Uterus (tissue), 4 donors: ENCODE measurements around the gene ICAM3. TPM values are rescaled to one million over a fixed set of nuclear protein-coding genes. Genes with fewer than 3 reads are reported as not detected.

Experiments used
- DNase-seq, 2 donors: peaks; one replicate each; pipeline ENCODE4 v3.0.0-alpha.2; 2019 to 2020
- H3K27ac ChIP-seq, 2 donors: fragments of 200-600 bp; sonication (generic); 1 replicate in 1 of 2; 2 replicates in 1 of 2; pipeline ENCODE4 v1.5.1; 2016 to 2018
- H3K27me3 ChIP-seq, 2 donors: fragments of 200-600 bp; sonication (generic); one replicate each; pipeline ENCODE4 v1.5.1; 2018 to 2019; ENCODE audit warnings: control low read depth in 1 of 2
- H3K36me3 ChIP-seq, 2 donors: fragments of 200-600 bp; sonication (generic); one replicate each; pipeline ENCODE4 v1.5.1; 2019; ENCODE audit warnings: control low read depth in 1 of 2
- H3K4me1 ChIP-seq, 2 donors: fragments of 200-600 bp; sonication (generic); one replicate each; pipeline ENCODE4 v1.5.1; 2018 to 2019; ENCODE audit warnings: control low read depth in 1 of 2
- H3K4me3 ChIP-seq, 2 donors: fragments of 200-600 bp; sonication (generic); 1 replicate in 1 of 2; 2 replicates in 1 of 2; pipeline ENCODE4 v1.5.1; 2018 to 2019; ENCODE audit warnings: mild to moderate bottlenecking in 1 of 2
- H3K9me3 ChIP-seq, 2 donors: fragments of 200-600 bp; sonication (generic); one replicate each; pipeline ENCODE4 v1.5.1; 2019; ENCODE audit warnings: control low read depth in 1 of 2
- CTCF ChIP-seq, 4 experiments: fragments of 200-600 bp in 2 of 4; fragments of 450-650 bp in 2 of 4; sonication (generic) in 2 of 4; IDR thresholded peaks; one replicate each; pipeline ENCODE4 v1.5.1; 2016 to 2019; ENCODE audit warnings: antibody characterized with exemption in 4 of 4, mild to moderate bottlenecking in 2 of 4, moderate library complexity in 1 of 4
- POLR2A ChIP-seq, 2 donors: fragments of 450-650 bp; IDR thresholded peaks; one replicate each; pipeline ENCODE4 v1.6.1; 2016; ENCODE audit warnings: antibody characterized with exemption in 2 of 2, mild to moderate bottlenecking in 1 of 2, moderate library complexity in 1 of 2
- intact Hi-C: fragments of 100-400 bp; cut with DNase I; formaldehyde crosslinking; loops from one replicate; pipeline ENCODE4 v1.15.1; 2023; ENCODE audit warnings: low total_unique reads
- total RNA-seq, 4 donors: library from RNA; depleted of rRNA in 3 of 4; stranded (reverse); fragments of >200 nt in 3 of 4; gene quantifications; one replicate each; pipeline versions ENCODE4 v1.1.0 to v1.2.4, GENCODE V29; 2014 to 2023
- donor health status: DM: yes; HTN: yes; CAD: no.

Gene ICAM3
- total RNA-seq, 4 donors from 2014 or later: 3.0 to 65.3 (median 6.2) TPM

GRCh38 chr19:10362259-10362658 is 22.8 kb upstream of the ICAM3 start:
- no peak overlapping the region for H3K27ac ChIP-seq
- no peaks in the 10 kb centered on the region for H3K36me3 ChIP-seq
- H3K9me3 ChIP-seq: no peaks in the 10 kb centered on the region
- no peak for DNase-seq
- no peak overlapping the region for H3K4me3 ChIP-seq
- H3K27me3 ChIP-seq: no peaks in the 10 kb centered on the region
- no peaks in the 10 kb centered on the region for H3K4me1 ChIP-seq
- TF ChIP-seq POLR2A (IDR thresholded peaks at IDR 0.05) (no peak), CTCF (IDR thresholded peaks at IDR 0.05) (no peak)
- intact Hi-C loops: no loop called here

GRCh38 chr19:10361569-10362011 is 22.2 kb upstream of the ICAM3 start:
- TF ChIP-seq CTCF (IDR thresholded peaks at IDR 0.05) (no peak), POLR2A (IDR thresholded peaks at IDR 0.05) (no peak)
- H3K36me3 ChIP-seq: no peaks in the 10 kb centered on the region

GRCh38 chr19:10356431-10356830 is 17.0 kb upstream of the ICAM3 start:
- intact Hi-C loops: no loop called here
- Histone ChIP-seq H3K27ac (no peak overlapping the region), H3K9me3 (no peaks in the 10 kb centered on the region), H3K36me3 (no peaks in the 10 kb centered on the region), H3K27me3 (no peaks in the 10 kb centered on the region), H3K4me1 (no peaks in the 10 kb centered on the region), H3K4me3 (no peak overlapping the region)
- DNase-seq: no peak
- TF ChIP-seq POLR2A (IDR thresholded peaks at IDR 0.05): no peak
- TF ChIP-seq CTCF (IDR thresholded peaks at IDR 0.05): no peak

More at GRCh38 chr19:10361569-10362011, 22.2 kb upstream of the ICAM3 start:
- Histone ChIP-seq H3K4me1 (no peaks in the 10 kb centered on the region), H3K27me3 (no peaks in the 10 kb centered on the region), H3K9me3 (no peaks in the 10 kb centered on the region), H3K27ac (no peak overlapping the region), H3K4me3 (no peak overlapping the region)
- intact Hi-C loops: no loop called here
- DNase-seq: no peak

GRCh38 chr19:10353793-10354391 is 14.5 kb upstream of the ICAM3 start:
- Histone ChIP-seq H3K9me3 (no peaks in the 10 kb centered on the region), H3K4me3 (no peak overlapping the region), H3K4me1 (no peaks in the 10 kb centered on the region), H3K27ac (peak overlapping the region in 1 of 2 donors; percentile 22), H3K36me3 (no peaks in the 10 kb centered on the region), H3K27me3 (no peaks in the 10 kb centered on the region)
- intact Hi-C loops: no loop called here
- TF ChIP-seq POLR2A (IDR thresholded peaks at IDR 0.05) (no peak), CTCF (IDR thresholded peaks at IDR 0.05) (no peak)
- DNase-seq: peak; percentile 32 to 49

- intact Hi-C loops: no loop called here
- Histone ChIP-seq H3K9me3 (no peaks in the 10 kb centered on the region), H3K4me1 (no peaks in the 10 kb centered on the region), H3K27ac (peak overlapping the region in 1 of 2 donors; percentile 22), H3K27me3 (no peaks in the 10 kb centered on the region), H3K36me3 (no peaks in the 10 kb centered on the region), H3K4me3 (no peak overlapping the region)
- no peak for TF ChIP-seq CTCF (IDR thresholded peaks at IDR 0.05)
- no peak for TF ChIP-seq POLR2A (IDR thresholded peaks at IDR 0.05)
- DNase-seq: peak; percentile 52 to 60
Observed at GRCh38 chr19:10352764-10353671, 13.6 kb upstream of the ICAM3 start.
